Fibroblast of lung (primary cell): ENCODE measurements around the gene CMC1.

ENCODE experiments used
- CTCF ChIP-seq, 2 donors: IDR thresholded peaks in 1 of 2; conservative IDR thresholded peaks in 1 of 2; 1 replicate in 1 of 2; 2 replicates in 1 of 2; pipeline ENCODE4 v1.5.1; 2011 to 2012; ENCODE audit warnings: low read length in 2 of 2, control low read depth in 1 of 2, inconsistent platforms in 1 of 2, low read depth in 1 of 2, mild to moderate bottlenecking in 1 of 2
- EZH2 ChIP-seq: IDR thresholded peaks from 2 replicates; pipeline ENCODE4 v1.5.1; 2012; ENCODE audit warnings: low read length, control low read depth, mild to moderate bottlenecking; ENCODE audit errors: missing control alignments

- peak; percentile 33 to 38 for TF ChIP-seq CTCF (conservative IDR thresholded peaks at IDR 0.05 in 1 of 2, IDR thresholded peaks at IDR 0.05 in 1 of 2; ENCODE audit: low read depth in 1 of 2, low read length in 2 of 2)
- no peak for TF ChIP-seq EZH2
Observed at GRCh38 chr3:28348629-28349468, 107.4 kb downstream of the CMC1 start, which contains the start of the genes AZI2 and ZCWPW2.
